A549 (cell line): ENCODE results near the gene ZDHHC18. TPM values are rescaled to one million over a fixed set of nuclear protein-coding genes. Genes with fewer than 3 reads are reported as not detected.
"Not testable (repeated sequence)": the region's sequence is repeated elsewhere in the genome, so short reads cannot be mapped to it uniquely, and the experiment has no call there.

ENCODE experiments used
- ATAC-seq, 2 experiments: fragments of 200-7000 bp in 1 of 2; fragments of >200 bp in 1 of 2; cut with Nextera tagmentation in 1 of 2; cut with Tn5 transposase in 1 of 2; 3 replicates each; pipeline versions ENCODE4 v1.8.0 to v1.9.1; 2018 to 2020; ENCODE audit warnings: mild to moderate bottlenecking in 1 of 2, moderate library complexity in 1 of 2
- CTCF ChIA-PET: fragments of 300-600 bp; sonication (Branson Sonifier 250); formaldehyde crosslinking; extraction: SDS; loops from one replicate; lab custom pipeline; 2021; ENCODE audit warnings: antibody characterized with exemption, inconsistent platforms; lab: Yijun Ruan, JAX
- POLR2A ChIA-PET: fragments of 350-600 bp; formaldehyde crosslinking; extraction: SDS; loops from one replicate; lab custom pipeline; 2021; ENCODE audit warnings: antibody characterized with exemption, inconsistent platforms; lab: Yijun Ruan, JAX
- DNase-seq, 2 experiments: peaks; one replicate each; pipeline versions ENCODE4 v3.0.0 to v3.0.0-alpha.2; 2011 to 2016; ENCODE audit warnings: low read depth in 1 of 2, low spot score in 1 of 2
- FAIRE-seq: peaks from 2 replicates; lab custom pipeline; 2011; peaks lifted over from hg19 to GRCh38; lab: Jason Lieb, UNC
- H3K27ac ChIP-seq, 2 experiments: fragments of >200 bp; sonication (Bioruptor Twin); formaldehyde crosslinking; 3 replicates each; pipeline ENCODE4 v1.5.1; 2016 to 2017
- H3K4me1 ChIP-seq: fragments of >200 bp; sonication (Bioruptor Twin); formaldehyde crosslinking; 3 replicates; pipeline ENCODE4 v1.6.1; 2016
- H3K4me2 ChIP-seq: fragments of >200 bp; sonication (Bioruptor Twin); formaldehyde crosslinking; 3 replicates; pipeline ENCODE4 v1.6.1; 2016
- H3K4me3 ChIP-seq: fragments of >200 bp; sonication (Bioruptor Twin); formaldehyde crosslinking; 3 replicates; pipeline ENCODE4 v1.5.1; 2016
- H3K9me3 ChIP-seq: fragments of >200 bp; sonication (Bioruptor Twin); formaldehyde crosslinking; 3 replicates; pipeline ENCODE4 v1.6.1; 2016
- CBX2 ChIP-seq: fragments of 200-600 bp; sonication (generic); IDR thresholded peaks from 2 replicates; pipeline ENCODE4 v1.6.1; 2016; ENCODE audit warnings: low read depth, mild to moderate bottlenecking, borderline replicate concordance
- CBX8 ChIP-seq: fragments of 200-600 bp; sonication (generic); IDR thresholded peaks from 2 replicates; pipeline ENCODE4 v1.6.1; 2016
- EHF ChIP-seq: fragments of 250-450 bp; sonication (Bioruptor Pico); IDR thresholded peaks from 2 replicates; pipeline ENCODE4 v1.5.0; 2020; ENCODE audit warnings: mild to moderate bottlenecking
- EHMT2 ChIP-seq: fragments of 200-600 bp; sonication (generic); IDR thresholded peaks from 2 replicates; pipeline ENCODE4 v1.6.1; 2016; ENCODE audit warnings: antibody characterized with exemption, low read depth, mild to moderate bottlenecking, moderate library complexity
- EP300 ChIP-seq, 2 experiments: fragments of >200 bp; sonication (Bioruptor Twin); formaldehyde crosslinking; IDR thresholded peaks; 2 replicates in 1 of 2; 3 replicates in 1 of 2; pipeline ENCODE4 v1.6.1; 2016 to 2017
- GATA3 ChIP-seq: IDR thresholded peaks from 2 replicates; pipeline ENCODE4 v1.6.1; 2012; ENCODE audit warnings: borderline replicate concordance
- HEYL ChIP-seq: fragments of 250-450 bp; sonication (Bioruptor Pico); IDR thresholded peaks from 2 replicates; pipeline ENCODE4 v1.8.0; 2021; ENCODE audit warnings: mild to moderate bottlenecking, moderate library complexity
- HOXB13 ChIP-seq: fragments of 250-450 bp; sonication (Bioruptor Pico); IDR thresholded peaks from 2 replicates; pipeline ENCODE4 v1.5.0; 2020; ENCODE audit warnings: low read depth, mild to moderate bottlenecking, moderate library complexity
- HOXB5 ChIP-seq: fragments of 250-450 bp; sonication (Bioruptor Pico); IDR thresholded peaks from 2 replicates; pipeline ENCODE4 v1.5.0; 2020; ENCODE audit warnings: mild to moderate bottlenecking, moderate library complexity
- MAZ ChIP-seq: fragments of 150-350 bp; IDR thresholded peaks from 2 replicates; pipeline ENCODE4 v1.6.1; 2014; ENCODE audit warnings: antibody characterized with exemption, low read depth, low read length, borderline replicate concordance
- RAD21 ChIP-seq, 2 experiments: fragments of >200 bp in 1 of 2; sonication (Bioruptor Twin) in 1 of 2; formaldehyde crosslinking in 1 of 2; IDR thresholded peaks in 1 of 2; conservative IDR thresholded peaks in 1 of 2; 2 replicates in 1 of 2; 3 replicates in 1 of 2; pipeline ENCODE4 v1.6.1; 2012 to 2018; ENCODE audit warnings: inconsistent platforms in 1 of 2
- SMC3 ChIP-seq: fragments of >200 bp; sonication (Bioruptor Twin); formaldehyde crosslinking; IDR thresholded peaks from 3 replicates; pipeline ENCODE4 v1.6.1; 2018; ENCODE audit warnings: inconsistent platforms
- TFCP2L1 ChIP-seq: fragments of 250-450 bp; sonication (Bioruptor Pico); IDR thresholded peaks from 2 replicates; pipeline ENCODE4 v1.5.0; 2021; ENCODE audit warnings: mild to moderate bottlenecking
- TP53 ChIP-seq: fragments of 250-450 bp; sonication (Bioruptor Pico); IDR thresholded peaks from 2 replicates; pipeline ENCODE4 v1.5.0; 2021; ENCODE audit warnings: mild to moderate bottlenecking, moderate library complexity
- ZSCAN20 ChIP-seq: fragments of 250-450 bp; sonication (Bioruptor Pico); IDR thresholded peaks from 2 replicates; pipeline ENCODE4 v1.8.0; 2022; ENCODE audit warnings: mild to moderate bottlenecking, moderate library complexity
- WGBS: methylation state at CpG from one replicate; pipeline ENCODE4 v1.1.6; 2017; ENCODE audit errors: missing lambda C conversion rate; 5-methylcytosine and 5-hydroxymethylcytosine counted together
- polyA plus RNA-seq, 4 experiments: library from polyadenylated mRNA; depleted of rRNA in 3 of 4; stranded (reverse); fragments of >200 nt; fragmentation: RNase III in 1 of 4; extraction: RNeasy Plus Mini Kit Qiagen cat#74134 plus additional on column Dnase treatment in 1 of 4; gene quantifications; 2 replicates in 3 of 4; 3 replicates in 1 of 4; pipeline ENCODE4 v1.2.3, GENCODE V29; 2011 to 2017
- TF ChIP-seq, protein P1 (sequence below): IDR thresholded peaks from 2 replicates; pipeline ENCODE4 v1.6.1; 2012
- TF ChIP-seq, protein P2 (sequence below): fragments of 150-350 bp; IDR thresholded peaks from 2 replicates; pipeline ENCODE4 v1.6.1; 2014; ENCODE audit warnings: low read depth, mild to moderate bottlenecking, low read length
- TF ChIP-seq, protein P3 (sequence below): fragments of 450-650 bp; IDR thresholded peaks from 2 replicates; pipeline ENCODE4 v1.6.1; 2014; ENCODE audit warnings: antibody characterized with exemption
- TF ChIP-seq, protein P4 (sequence below): fragments of 200-600 bp; sonication (generic); IDR thresholded peaks from 2 replicates; pipeline ENCODE4 v1.6.1; 2016; ENCODE audit warnings: antibody characterized with exemption, mild to moderate bottlenecking, moderate library complexity
- TF ChIP-seq, protein P5 (sequence below): fragments of >200 bp; sonication (Bioruptor Twin); formaldehyde crosslinking; IDR thresholded peaks from 2 replicates; pipeline ENCODE4 v1.6.1; 2016

ZDHHC18 gene
- polyA plus RNA-seq, 2 of the 4 experiments (the other 2 are of a cell fraction): 16.2 to 20.0 TPM

DNA sequence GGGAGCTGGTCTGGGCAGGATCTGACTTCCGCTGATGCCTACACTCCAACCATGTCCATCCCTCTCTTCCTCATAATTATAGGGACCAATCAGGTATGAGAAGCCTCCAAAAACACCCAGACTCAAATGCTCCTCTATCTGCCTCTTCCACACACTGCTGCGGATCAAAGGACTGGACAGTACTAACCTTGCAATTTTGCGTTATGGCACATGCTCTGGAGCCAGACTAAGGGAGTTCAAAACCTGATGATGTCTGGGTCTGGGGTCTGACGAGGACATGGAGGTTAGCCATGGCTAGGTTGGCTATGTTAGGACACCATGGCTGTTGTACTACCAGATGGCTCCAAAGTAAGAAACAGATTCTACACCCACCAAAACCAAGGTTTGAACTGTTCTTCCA is 53.3 kb downstream of the ZDHHC18 start:
- no peak for DNase-seq
- POLR2A ChIA-PET: interaction anchor here (0.6 to 1.3 kb wide), 2 partner anchors 14 to 15 kb away, joined by 3 to 4 read pairs; no protein-coding TSS in a partner anchor
- WGBS: 96% methylated on average over 3 of the region's 4 CpGs
- Histone ChIP-seq H3K4me2 (no peak overlapping the region), H3K27ac (no peak overlapping the region), H3K4me3 (no peak overlapping the region), H3K4me1 (no peaks in the 10 kb centered on the region), H3K9me3 (no peaks in the 10 kb centered on the region)
- no peak for ATAC-seq
- no peak for FAIRE-seq
- no peak for TF ChIP-seq HOXB13
- TF ChIP-seq TFCP2L1 (CRISPR knock-in tag): no peak
- TF ChIP-seq, protein P1, sequence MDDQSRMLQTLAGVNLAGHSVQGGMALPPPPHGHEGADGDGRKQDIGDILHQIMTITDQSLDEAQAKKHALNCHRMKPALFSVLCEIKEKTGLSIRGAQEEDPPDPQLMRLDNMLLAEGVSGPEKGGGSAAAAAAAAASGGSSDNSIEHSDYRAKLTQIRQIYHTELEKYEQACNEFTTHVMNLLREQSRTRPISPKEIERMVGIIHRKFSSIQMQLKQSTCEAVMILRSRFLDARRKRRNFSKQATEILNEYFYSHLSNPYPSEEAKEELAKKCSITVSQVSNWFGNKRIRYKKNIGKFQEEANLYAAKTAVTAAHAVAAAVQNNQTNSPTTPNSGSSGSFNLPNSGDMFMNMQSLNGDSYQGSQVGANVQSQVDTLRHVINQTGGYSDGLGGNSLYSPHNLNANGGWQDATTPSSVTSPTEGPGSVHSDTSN: no peak
- TF ChIP-seq CBX2: no peak
- TF ChIP-seq TP53 (CRISPR knock-in tag): no peak
- no peak for TF ChIP-seq SMC3
- no peak for TF ChIP-seq EP300 (IDR thresholded peaks at IDR 0.05)
- no peak for TF ChIP-seq CBX8
- TF ChIP-seq, protein P2, sequence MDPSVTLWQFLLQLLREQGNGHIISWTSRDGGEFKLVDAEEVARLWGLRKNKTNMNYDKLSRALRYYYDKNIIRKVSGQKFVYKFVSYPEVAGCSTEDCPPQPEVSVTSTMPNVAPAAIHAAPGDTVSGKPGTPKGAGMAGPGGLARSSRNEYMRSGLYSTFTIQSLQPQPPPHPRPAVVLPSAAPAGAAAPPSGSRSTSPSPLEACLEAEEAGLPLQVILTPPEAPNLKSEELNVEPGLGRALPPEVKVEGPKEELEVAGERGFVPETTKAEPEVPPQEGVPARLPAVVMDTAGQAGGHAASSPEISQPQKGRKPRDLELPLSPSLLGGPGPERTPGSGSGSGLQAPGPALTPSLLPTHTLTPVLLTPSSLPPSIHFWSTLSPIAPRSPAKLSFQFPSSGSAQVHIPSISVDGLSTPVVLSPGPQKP: no peak
- TF ChIP-seq EHMT2: no peak
- TF ChIP-seq, protein P3, sequence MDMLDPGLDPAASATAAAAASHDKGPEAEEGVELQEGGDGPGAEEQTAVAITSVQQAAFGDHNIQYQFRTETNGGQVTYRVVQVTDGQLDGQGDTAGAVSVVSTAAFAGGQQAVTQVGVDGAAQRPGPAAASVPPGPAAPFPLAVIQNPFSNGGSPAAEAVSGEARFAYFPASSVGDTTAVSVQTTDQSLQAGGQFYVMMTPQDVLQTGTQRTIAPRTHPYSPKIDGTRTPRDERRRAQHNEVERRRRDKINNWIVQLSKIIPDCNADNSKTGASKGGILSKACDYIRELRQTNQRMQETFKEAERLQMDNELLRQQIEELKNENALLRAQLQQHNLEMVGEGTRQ: no peak
- CTCF ChIA-PET: interaction anchor here (0.9 to 10.7 kb wide), 8 partner anchors 10 to 282 kb away, joined by 3 to 69 read pairs (median 10); partner anchors contain the start of genes GPATCH3 and GPN2

DNA sequence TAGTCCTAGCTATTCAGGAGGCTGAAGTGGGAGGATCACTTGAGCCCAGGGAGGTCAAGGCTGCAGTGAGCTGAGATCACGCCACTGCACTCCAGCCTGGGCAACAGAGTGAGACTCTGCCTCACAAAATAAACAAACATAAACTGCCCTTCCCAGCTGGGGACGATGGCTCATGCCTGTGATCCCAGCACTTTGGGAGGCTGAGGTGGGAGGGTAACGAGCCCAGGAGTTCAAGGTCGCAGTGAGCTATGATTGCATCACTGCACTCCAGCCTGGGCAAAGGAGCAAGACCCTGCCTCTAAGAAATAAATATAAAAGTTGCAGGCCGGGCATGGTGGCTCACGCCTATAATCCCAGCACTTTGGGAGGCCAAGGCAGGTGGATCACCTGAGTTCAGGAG is 55.1 kb downstream of the ZDHHC18 start:
- POLR2A ChIA-PET, ATAC-seq, FAIRE-seq, DNase-seq, H3K4me2 ChIP-seq, H3K27ac ChIP-seq, H3K4me3 ChIP-seq, H3K9me3 ChIP-seq, H3K4me1 ChIP-seq: not testable (repeated sequence)
- CTCF ChIA-PET: interaction anchor here (0.7 to 10.7 kb wide), 10 partner anchors 16 to 284 kb away, joined by 3 to 69 read pairs (median 4); partner anchors contain the start of genes GPATCH3 and SFN
- WGBS: 90% methylated on average over 5 of the region's 6 CpGs

DNA sequence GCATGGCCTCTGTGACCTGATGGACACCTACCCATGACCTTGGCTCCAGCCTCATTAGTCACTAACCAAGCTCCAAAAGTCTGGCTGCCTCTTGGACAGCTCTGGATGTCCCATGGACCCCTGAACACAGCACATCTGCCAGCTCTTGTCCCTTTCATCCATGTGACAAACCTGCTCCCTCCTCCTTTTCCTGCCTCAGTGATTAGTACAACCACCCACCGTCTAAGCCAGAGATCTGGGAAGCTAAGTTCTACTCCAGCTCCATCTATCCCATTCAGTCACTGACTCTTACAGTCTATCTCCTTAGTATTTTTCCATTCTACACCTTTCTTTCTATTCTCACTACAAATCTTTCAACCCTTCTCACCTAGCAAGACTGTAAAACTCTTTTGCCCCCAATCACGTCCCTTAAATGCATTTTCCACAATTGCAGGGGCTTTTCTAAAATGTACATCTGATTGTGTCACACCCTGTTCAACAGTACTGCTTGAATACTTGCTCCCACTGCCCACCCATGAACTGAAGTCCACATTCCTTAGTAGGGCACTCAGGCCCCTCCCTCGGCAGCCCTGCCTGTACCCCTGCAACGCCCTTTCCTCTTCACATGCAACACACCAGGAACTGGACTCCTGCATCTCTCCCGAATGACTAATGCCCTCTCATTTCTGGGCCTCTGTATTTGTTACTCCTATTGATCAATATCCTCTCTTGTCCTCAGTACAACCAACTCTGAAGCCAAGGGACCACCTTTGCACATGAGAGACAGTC is 56.4 kb downstream of the ZDHHC18 start:
- Histone ChIP-seq H3K27ac (no peak overlapping the region), H3K9me3 (no peaks in the 10 kb centered on the region), H3K4me1 (no peaks in the 10 kb centered on the region), H3K4me3 (no peak overlapping the region), H3K4me2 (no peak overlapping the region)
- no peak for TF ChIP-seq EHF (CRISPR knock-in tag)
- FAIRE-seq: no peak
- DNase-seq: no peak
- 90% methylated on average over 5 of the region's 5 CpGs for WGBS
- POLR2A ChIA-PET: no interaction called here
- no peak for ATAC-seq
- CTCF ChIA-PET: interaction anchor here (0.9 to 10.7 kb wide), 5 partner anchors 17 to 285 kb away, joined by 3 to 69 read pairs (median 6); partner anchors contain the start of gene GPATCH3

DNA sequence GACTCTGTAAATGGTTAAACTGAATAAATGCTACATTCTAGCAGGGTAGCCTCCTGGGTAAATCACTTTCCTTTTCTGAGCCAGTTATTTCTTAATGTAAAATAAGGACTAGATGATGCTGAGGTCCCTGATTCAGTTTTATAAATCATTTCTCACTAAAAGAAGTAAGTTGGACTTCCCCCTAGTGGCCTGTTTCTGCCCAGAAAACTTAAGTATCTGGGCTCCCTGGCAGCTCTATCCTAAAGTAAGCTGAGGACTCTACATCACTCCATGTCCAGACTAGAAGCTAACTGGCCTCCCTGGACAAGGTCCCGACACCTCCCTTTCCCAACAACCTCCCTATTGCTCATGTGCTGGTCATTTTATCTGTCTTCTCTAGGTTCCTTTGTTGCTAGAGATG is 60.6 kb downstream of the ZDHHC18 start:
- FAIRE-seq: no peak
- no peaks in the 10 kb centered on the region for H3K9me3 ChIP-seq
- H3K4me3 ChIP-seq: no peak overlapping the region
- ChIA-PET CTCF (interaction anchor here (0.6 to 3.0 kb wide), 25 partner anchors 8 to 289 kb away, joined by 3 to 14 read pairs (median 4); partner anchors contain the start of genes GPATCH3, NUDC and SFN), POLR2A (interaction anchor here (0.6 to 0.8 kb wide), 2 partner anchors 12 to 22 kb away, joined by 3 to 4 read pairs; no protein-coding TSS in a partner anchor)
- peak; percentile 51 to 58; a peak in 3 of 6 replicates for ATAC-seq
- WGBS: 74% methylated on average over 1 of the region's 1 CpG
- peaks cover 9% of the 10 kb centered on the region; the same call in 2 of the 3 replicates for H3K4me1 ChIP-seq
- no peak overlapping the region for H3K27ac ChIP-seq
- no peak overlapping the region for H3K4me2 ChIP-seq
- peak; percentile 35 to 46 for DNase-seq
- no peak for TF ChIP-seq HEYL (CRISPR knock-in tag)
- TF ChIP-seq, protein P4, sequence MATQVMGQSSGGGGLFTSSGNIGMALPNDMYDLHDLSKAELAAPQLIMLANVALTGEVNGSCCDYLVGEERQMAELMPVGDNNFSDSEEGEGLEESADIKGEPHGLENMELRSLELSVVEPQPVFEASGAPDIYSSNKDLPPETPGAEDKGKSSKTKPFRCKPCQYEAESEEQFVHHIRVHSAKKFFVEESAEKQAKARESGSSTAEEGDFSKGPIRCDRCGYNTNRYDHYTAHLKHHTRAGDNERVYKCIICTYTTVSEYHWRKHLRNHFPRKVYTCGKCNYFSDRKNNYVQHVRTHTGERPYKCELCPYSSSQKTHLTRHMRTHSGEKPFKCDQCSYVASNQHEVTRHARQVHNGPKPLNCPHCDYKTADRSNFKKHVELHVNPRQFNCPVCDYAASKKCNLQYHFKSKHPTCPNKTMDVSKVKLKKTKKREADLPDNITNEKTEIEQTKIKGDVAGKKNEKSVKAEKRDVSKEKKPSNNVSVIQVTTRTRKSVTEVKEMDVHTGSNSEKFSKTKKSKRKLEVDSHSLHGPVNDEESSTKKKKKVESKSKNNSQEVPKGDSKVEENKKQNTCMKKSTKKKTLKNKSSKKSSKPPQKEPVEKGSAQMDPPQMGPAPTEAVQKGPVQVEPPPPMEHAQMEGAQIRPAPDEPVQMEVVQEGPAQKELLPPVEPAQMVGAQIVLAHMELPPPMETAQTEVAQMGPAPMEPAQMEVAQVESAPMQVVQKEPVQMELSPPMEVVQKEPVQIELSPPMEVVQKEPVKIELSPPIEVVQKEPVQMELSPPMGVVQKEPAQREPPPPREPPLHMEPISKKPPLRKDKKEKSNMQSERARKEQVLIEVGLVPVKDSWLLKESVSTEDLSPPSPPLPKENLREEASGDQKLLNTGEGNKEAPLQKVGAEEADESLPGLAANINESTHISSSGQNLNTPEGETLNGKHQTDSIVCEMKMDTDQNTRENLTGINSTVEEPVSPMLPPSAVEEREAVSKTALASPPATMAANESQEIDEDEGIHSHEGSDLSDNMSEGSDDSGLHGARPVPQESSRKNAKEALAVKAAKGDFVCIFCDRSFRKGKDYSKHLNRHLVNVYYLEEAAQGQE: no peak
- TF ChIP-seq ZSCAN20 (CRISPR knock-in tag): no peak
- no peak for TF ChIP-seq GATA3
- TF ChIP-seq, protein P5, sequence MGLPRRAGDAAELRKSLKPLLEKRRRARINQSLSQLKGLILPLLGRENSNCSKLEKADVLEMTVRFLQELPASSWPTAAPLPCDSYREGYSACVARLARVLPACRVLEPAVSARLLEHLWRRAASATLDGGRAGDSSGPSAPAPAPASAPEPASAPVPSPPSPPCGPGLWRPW: no peak
- no peak for TF ChIP-seq MAZ
- peak in 1 of 2 experiments; percentile 16; a peak in 1 of 5 replicates for TF ChIP-seq RAD21 (conservative IDR thresholded peaks at IDR 0.05 in 1 of 2, IDR thresholded peaks at IDR 0.05 in 1 of 2)
- TF ChIP-seq HOXB5 (CRISPR knock-in tag): no peak
